CD4-positive, alpha-beta T cell (primary cell): ENCODE measurements around the gene CD300A. TPM values are rescaled to one million over a fixed set of nuclear protein-coding genes. Genes with fewer than 3 reads are reported as not detected.

Experiments
- ATAC-seq: fragments of 200-7000 bp; cut with Tn5 transposase; one replicate; pipeline ENCODE4 v1.10.0; 2022; ENCODE audit warnings: mild to moderate bottlenecking; ENCODE audit not compliant: poor library complexity
- CTCF ChIA-PET: fragments of 350-600 bp; sonication (Branson Sonifier 250); formaldehyde crosslinking; loops from one replicate; lab custom pipeline; 2021; ENCODE audit warnings: antibody characterized with exemption, inconsistent platforms; lab: Charles Lee
- POLR2A ChIA-PET: fragments of 350-600 bp; sonication (Branson Sonifier 250); formaldehyde crosslinking; loops from one replicate; lab custom pipeline; 2021; ENCODE audit warnings: antibody characterized with exemption, inconsistent platforms; lab: Charles Lee
- DNase-seq, 14 experiments: peaks; one replicate each; pipeline ENCODE4 v3.0.0-alpha.2; 2013 to 2020; ENCODE audit warnings: mixed read lengths in 2 of 14
- H3K27ac ChIP-seq, 2 donors: one replicate each; pipeline versions ENCODE4 v1.5.1 to v1.7.0; 2013; ENCODE audit warnings: low read length in 2 of 2, low read depth in 1 of 2, mild to moderate bottlenecking in 1 of 2
- H3K27me3 ChIP-seq, 2 experiments: 1 replicate in 1 of 2; 2 replicates in 1 of 2; pipeline versions ENCODE4 v1.6.1 to v1.7.0; 2013; ENCODE audit warnings: low read length in 2 of 2, control low read depth in 1 of 2, mild to moderate bottlenecking in 1 of 2, moderate library complexity in 1 of 2; ENCODE audit not compliant: insufficient read depth in 2 of 2, control insufficient read depth in 1 of 2
- H3K36me3 ChIP-seq: one replicate; pipeline ENCODE4 v1.6.1; 2013; ENCODE audit warnings: low read length, control low read depth; ENCODE audit not compliant: insufficient read depth
- H3K4me1 ChIP-seq: one replicate; pipeline ENCODE4 v1.6.1; 2013; ENCODE audit warnings: low read length, control low read depth; ENCODE audit not compliant: insufficient read depth
- H3K4me3 ChIP-seq: one replicate; pipeline ENCODE4 v1.5.1; 2013; ENCODE audit warnings: mild to moderate bottlenecking, low read length, moderate library complexity
- H3K9me3 ChIP-seq, 2 experiments: 1 replicate in 1 of 2; 2 replicates in 1 of 2; pipeline versions ENCODE4 v1.6.1 to v1.7.0; 2013; ENCODE audit warnings: low read length in 2 of 2, mild to moderate bottlenecking in 2 of 2, control low read depth in 1 of 2, moderate library complexity in 1 of 2; ENCODE audit not compliant: control insufficient read depth in 1 of 2, insufficient read depth in 1 of 2
- H3K27ac Mint-ChIP-seq: one replicate; pipeline ENCODE4 v1.8.0; 2020; ENCODE audit warnings: mixed read lengths
- H3K27me3 Mint-ChIP-seq: one replicate; pipeline ENCODE4 v1.8.0; 2021; ENCODE audit warnings: mixed read lengths
- H3K36me3 Mint-ChIP-seq: one replicate; pipeline ENCODE4 v1.8.0; 2021; ENCODE audit warnings: low read depth, mixed read lengths
- H3K4me1 Mint-ChIP-seq: one replicate; pipeline ENCODE4 v1.8.0; 2021; ENCODE audit warnings: low read depth, mixed read lengths
- H3K4me3 Mint-ChIP-seq: one replicate; pipeline ENCODE4 v1.8.0; 2020; ENCODE audit warnings: mild to moderate bottlenecking, mixed read lengths
- H3K9me3 Mint-ChIP-seq: one replicate; pipeline ENCODE4 v1.8.0; 2020; ENCODE audit warnings: mixed read lengths
- CTCF ChIP-seq: fragments of 200-600 bp; IDR thresholded peaks from one replicate; pipeline ENCODE4 v1.8.0; 2022; ENCODE audit warnings: antibody characterized with exemption, mild to moderate bottlenecking
- intact Hi-C, 2 experiments: fragments of 100-400 bp; cut with DNase I in 1 of 2; cut with micrococcal nuclease in 1 of 2; formaldehyde crosslinking; loops; one replicate each; pipeline versions ENCODE4 v1.15.1 to v1.9.0; 2023 to 2025; cut with DNase I, micrococcal nuclease
- total RNA-seq, 174 experiments: library from RNA in 2 of 174; stranded (reverse) in 2 of 174; gene quantifications; one replicate each; pipeline ENCODE4 v1.2.3 and lab custom pipeline; 2021 to 2026

The CD300A gene
- total RNA-seq, 2 experiments from 2014 or later: 1.8 to 2.6 TPM

- Histone ChIP-seq H3K9me3 (no peaks in the 10 kb centered on the region), H3K36me3 (no peaks in the 10 kb centered on the region), H3K4me3 (no peak overlapping the region), H3K27me3 (no peaks in the 10 kb centered on the region), H3K27ac (no peak overlapping the region), H3K4me1 (peaks cover 94% of the 10 kb centered on the region)
- CTCF ChIA-PET: no interaction called here
- no peaks in the 10 kb centered on the region for H3K9me3 Mint-ChIP-seq
- POLR2A ChIA-PET: no interaction called here
- intact Hi-C loops: no loop called here
- no peaks in the 10 kb centered on the region for H3K27me3 Mint-ChIP-seq
- H3K4me1 Mint-ChIP-seq: peaks cover 8% of the 10 kb centered on the region
- H3K27ac Mint-ChIP-seq: no peak overlapping the region
- H3K4me3 Mint-ChIP-seq: no peak overlapping the region
- no peaks in the 10 kb centered on the region for H3K36me3 Mint-ChIP-seq
- ATAC-seq (no peak), DNase-seq (peak in 1 of 14 experiments; percentile 24)
- no peak for TF ChIP-seq CTCF
These were observed 1.6 kb upstream of the CD300A start for GRCh38 chr17:74464730-74465377.

DNA sequence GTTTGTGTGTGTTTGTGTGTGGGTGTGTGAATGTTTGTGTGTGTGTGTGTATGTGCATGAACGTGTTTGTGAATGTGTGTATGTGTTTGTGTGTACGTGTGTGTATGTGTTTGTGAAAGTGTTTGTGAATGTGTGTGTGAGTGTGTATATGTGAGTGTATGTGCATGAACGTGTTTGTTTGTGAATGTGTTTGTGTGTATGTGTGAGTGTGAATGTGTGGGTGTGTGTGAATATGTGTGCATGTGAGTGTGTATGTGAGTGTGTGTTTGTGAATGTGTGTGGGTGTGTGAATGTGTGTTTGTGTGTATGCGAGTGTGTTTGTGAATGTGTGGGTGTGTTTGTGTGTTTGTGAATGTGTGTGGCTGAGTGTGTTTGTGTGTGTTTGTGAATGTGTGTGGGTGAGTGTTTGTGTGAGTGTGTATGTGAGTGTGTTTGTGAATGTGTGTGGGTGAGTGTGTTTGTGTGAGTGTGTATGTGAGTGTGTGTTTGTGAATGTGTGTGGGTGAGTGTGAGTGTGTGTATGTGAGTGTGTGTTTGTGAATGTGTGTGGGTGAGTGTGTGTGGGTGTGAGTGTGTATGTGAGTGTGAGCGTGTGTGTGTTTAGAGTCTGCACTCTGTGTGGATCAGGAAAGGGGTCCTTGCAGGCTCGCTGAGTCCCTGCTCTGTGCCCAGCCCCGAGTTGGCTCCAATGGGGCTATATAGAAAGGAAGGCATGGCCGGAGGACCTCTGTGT lies 890 bp upstream of the CD300A start:
- CTCF ChIA-PET: no interaction called here
- no peak overlapping the region for H3K27ac Mint-ChIP-seq
- H3K27me3 Mint-ChIP-seq: no peaks in the 10 kb centered on the region
- no peak overlapping the region for H3K4me3 Mint-ChIP-seq
- no peaks in the 10 kb centered on the region for H3K9me3 Mint-ChIP-seq
- Histone ChIP-seq H3K4me3 (peak overlapping the region; percentile 72), H3K36me3 (no peaks in the 10 kb centered on the region), H3K9me3 (no peaks in the 10 kb centered on the region), H3K27me3 (no peaks in the 10 kb centered on the region), H3K4me1 (peaks cover 89% of the 10 kb centered on the region), H3K27ac (peak overlapping the region; percentile 9 to 49)
- H3K4me1 Mint-ChIP-seq: peaks cover 14% of the 10 kb centered on the region
- DNase-seq (no peak), ATAC-seq (no peak)
- no peaks in the 10 kb centered on the region for H3K36me3 Mint-ChIP-seq
- POLR2A ChIA-PET: no interaction called here
- no peak for TF ChIP-seq CTCF
- intact Hi-C loops: no loop called here

DNA sequence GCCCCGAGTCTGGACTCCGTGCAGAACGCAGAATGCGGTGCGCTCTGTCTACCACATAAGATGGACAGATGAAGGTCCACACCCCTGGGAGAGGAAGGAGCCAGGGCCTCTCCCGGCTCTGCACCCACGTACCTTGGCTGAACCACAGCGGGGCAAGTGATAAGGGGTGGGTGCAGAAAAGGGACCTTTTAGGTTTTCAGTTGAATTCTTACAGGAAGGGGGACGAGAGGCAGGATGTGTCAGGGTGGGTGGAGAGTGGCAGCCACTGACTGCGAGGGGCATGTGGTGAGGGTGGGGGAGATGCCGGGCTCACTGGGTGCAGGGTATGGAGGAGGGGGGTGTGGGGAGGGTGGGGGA lies 372 bp downstream of the CD300A start:
- H3K27ac Mint-ChIP-seq: no peak overlapping the region
- Histone ChIP-seq H3K9me3 (no peaks in the 10 kb centered on the region), H3K27me3 (no peaks in the 10 kb centered on the region), H3K36me3 (peaks cover 2% of the 10 kb centered on the region), H3K27ac (peak overlapping the region; percentile 49 to 52), H3K4me1 (peaks cover 85% of the 10 kb centered on the region), H3K4me3 (peak overlapping the region; percentile 72)
- ChIA-PET POLR2A (no interaction called here), CTCF (interaction anchor here (1.4 kb wide), 1 partner anchor 10 kb away, joined by 3 read pairs; no protein-coding TSS in a partner anchor)
- intact Hi-C loops: no loop called here
- no peaks in the 10 kb centered on the region for H3K27me3 Mint-ChIP-seq
- peaks cover 15% of the 10 kb centered on the region for H3K4me1 Mint-ChIP-seq
- H3K36me3 Mint-ChIP-seq: no peaks in the 10 kb centered on the region
- TF ChIP-seq CTCF: no peak
- DNase-seq (peak in 4 of 14 experiments; percentile 28 to 74 (median 34)), ATAC-seq (no peak)
- H3K4me3 Mint-ChIP-seq: no peak overlapping the region
- H3K9me3 Mint-ChIP-seq: no peaks in the 10 kb centered on the region
